ENCODE results near the gene CLDN19. TPM values are rescaled to one million over a fixed set of nuclear protein-coding genes. Genes with fewer than 3 reads are reported as not detected.

Gene CLDN19
- total RNA-seq, 1 experiment from 2014 or later = 12.5 TPM

GRCh38 chr1:42777852-42778251 lies 37.8 kb upstream of the CLDN19 start:
- Histone ChIP-seq H4K8ac (replicated peaks; ENCODE audit: insufficient read length, low read depth, low read length) (no peak overlapping the region), H4K20me1 (ENCODE audit: control insufficient read depth, insufficient read depth, insufficient read length) (no peaks in the 10 kb centered on the region), H3K4ac (ENCODE audit: low read depth, low read length) (no peak overlapping the region), H3K79me1 (ENCODE audit: insufficient read depth, low read depth, low read length, poor library complexity, severe bottlenecking) (no peaks in the 10 kb centered on the region), H2BK20ac (ENCODE audit: low read depth, low read length, poor library complexity, severe bottlenecking) (no peak overlapping the region), H3K23me2 (ENCODE audit: insufficient read length, low read depth, low read length, poor library complexity, severe bottlenecking) (no peaks in the 10 kb centered on the region), H2BK120ac (ENCODE audit: low read depth, low read length, poor library complexity, severe bottlenecking) (no peak overlapping the region), H2BK5ac (ENCODE audit: insufficient read length, low read length) (no peak overlapping the region), H3K27me3 (ENCODE audit: insufficient read depth, low read length) (no peaks in the 10 kb centered on the region), H2AFZ (ENCODE audit: low read length) (no peak overlapping the region), H3K27ac (ENCODE audit: insufficient read length, low read depth, low read length) (no peak overlapping the region), H3T11ph (ENCODE audit: low read length) (no peak overlapping the region), H3K9ac (ENCODE audit: extremely low read depth, insufficient read length, low read length) (no peak overlapping the region), H3K18ac (ENCODE audit: insufficient read length, low read depth, low read length) (no peak overlapping the region), H3K23ac (ENCODE audit: insufficient read length, low read depth, low read length) (no peak overlapping the region), H2BK12ac (ENCODE audit: insufficient read length, low read depth, low read length) (no peak overlapping the region), H2AK5ac (ENCODE audit: insufficient read length, low read length) (no peak overlapping the region), H3K4me1 (ENCODE audit: insufficient read depth, low read length) (no peaks in the 10 kb centered on the region), H3K4me2 (ENCODE audit: insufficient read depth, insufficient read length, low read length) (no peak overlapping the region), H3K9me3 (ENCODE audit: control insufficient read depth, low read depth, low read length) (no peaks in the 10 kb centered on the region), H4K91ac (ENCODE audit: insufficient read length, low read depth, low read length) (no peak overlapping the region), H3K56ac (ENCODE audit: insufficient read length, low read depth, low read length) (no peak overlapping the region), H2BK15ac (ENCODE audit: low read depth, low read length) (no peak overlapping the region), H4K5ac (ENCODE audit: insufficient read length, low read depth, low read length) (no peak overlapping the region), H3K14ac (ENCODE audit: insufficient read depth, low read length) (no peak overlapping the region), H3K79me2 (ENCODE audit: insufficient read depth, low read length) (no peaks in the 10 kb centered on the region)
- Mint-ChIP-seq H3K27ac (no peak overlapping the region), H3K36me3 (ENCODE audit: insufficient read depth in 1 of 3, low read depth in 3 of 3) (peaks cover 21 to 78% (median 65%) of the 10 kb centered on the region in 3 experiments), H3K4me1 (no peaks in the 10 kb centered on the region), H3K4me3 (no peak overlapping the region), H3K9me3 (no peaks in the 10 kb centered on the region), H3K27me3 (ENCODE audit: low read depth) (no peaks in the 10 kb centered on the region)
- peak; percentile 85 for TF ChIP-seq CTCF (conservative IDR thresholded peaks at IDR 0.05)
- DNase-seq = no peak

All from H9 (cell line).